Ovary (tissue), 3 donors: ENCODE results near the gene RHPN2.

ENCODE experiments used
- CTCF ChIP-seq, 3 donors: fragments of 450-650 bp in 2 of 3; fragments of 200-600 bp in 1 of 3; IDR thresholded peaks; one replicate each; pipeline versions ENCODE4 v1.5.1 to v1.8.0; 2016 to 2022; ENCODE audit warnings: antibody characterized with exemption in 3 of 3, mild to moderate bottlenecking in 1 of 3
- EP300 ChIP-seq: sonication (generic); formaldehyde crosslinking; IDR thresholded peaks from one replicate; pipeline ENCODE4 v1.6.1; 2017; ENCODE audit warnings: antibody characterized with exemption
- donor health status: DM: no; HTN: no; CAD: no.

GRCh38 chr19:33040994-33041827 is 23.5 kb downstream of the RHPN2 start:
- TF ChIP-seq CTCF (IDR thresholded peaks at IDR 0.05), result no peak
- no peak for TF ChIP-seq EP300
